HuH-7 (cell line): ENCODE measurements around the gene FAM209B.
"Not testable (repeated sequence)": the region's sequence is repeated elsewhere in the genome, so short reads cannot be mapped to it uniquely, and the experiment has no call there.

Source experiments
- DNase-seq: peaks from one replicate; pipeline ENCODE4 v3.0.0; 2011; ENCODE audit warnings: low spot score

The FAM209B gene

DNA sequence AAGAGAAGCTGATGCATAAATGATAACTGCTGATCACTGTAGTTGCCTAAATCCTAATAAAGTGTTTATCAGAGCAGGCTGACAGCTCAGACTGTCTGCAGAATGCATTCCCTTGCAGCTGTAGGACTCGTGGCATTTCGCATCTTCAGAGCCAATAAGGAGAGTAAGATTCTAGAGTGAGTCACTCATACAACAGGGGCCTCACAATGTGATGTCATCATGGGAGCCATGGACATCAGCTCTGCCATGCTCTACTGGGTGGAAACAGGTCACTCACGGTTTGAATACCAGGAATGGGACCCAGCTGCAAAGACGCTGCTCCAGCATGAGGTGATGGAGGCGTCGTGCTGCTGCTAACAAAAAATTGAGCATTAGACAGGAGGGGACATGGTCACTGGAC lies 7.4 kb downstream of the FAM209B start:
- DNase-seq: no peak

DNA sequence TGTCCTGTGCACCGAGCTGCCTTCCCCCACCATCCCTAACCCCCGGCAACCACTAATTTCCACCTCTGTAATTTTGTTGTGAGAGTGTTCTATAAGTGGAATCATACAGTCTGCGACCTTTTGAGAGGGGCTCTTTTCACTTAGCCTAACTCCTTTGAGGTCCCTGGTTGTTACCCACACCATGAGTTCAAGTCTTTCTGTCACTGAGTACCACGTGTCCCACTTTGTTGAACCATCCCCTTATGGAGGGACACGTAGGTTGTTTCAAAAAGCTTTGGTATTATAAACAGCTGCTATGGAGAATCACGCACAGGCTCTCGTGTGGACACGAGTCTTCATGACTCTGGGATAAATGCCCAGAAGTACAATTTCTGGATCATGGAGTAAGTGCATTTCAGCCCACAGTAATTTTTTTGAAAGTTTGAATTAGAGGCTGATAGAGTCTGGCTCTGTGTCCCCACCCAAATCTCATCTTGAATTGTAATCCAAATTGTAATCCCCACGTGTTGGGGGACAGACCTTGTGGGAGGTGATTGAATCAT lies 9.5 kb downstream of the FAM209B start:
- no peak for DNase-seq

DNA sequence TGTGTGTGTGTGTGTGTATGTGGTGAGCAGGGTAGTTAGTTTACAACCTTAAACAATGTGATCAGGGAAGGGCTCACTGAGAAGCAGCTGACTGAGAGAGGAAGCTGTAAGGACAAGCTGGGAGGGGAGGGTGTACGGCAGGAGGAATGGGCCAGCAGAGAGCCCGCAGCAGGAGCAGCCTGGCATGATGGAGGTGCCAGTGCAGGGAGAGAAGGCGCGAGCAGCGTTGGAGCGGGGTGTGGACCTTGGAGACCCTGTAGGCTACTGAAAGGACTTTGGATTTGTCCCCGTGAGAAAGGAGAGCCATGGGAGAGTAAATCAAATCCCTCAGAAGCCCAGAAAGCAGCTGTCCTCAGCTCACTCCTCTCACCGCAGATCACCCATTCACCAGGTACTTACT lies 18.5 kb downstream of the FAM209B start:
- no peak for DNase-seq

DNA sequence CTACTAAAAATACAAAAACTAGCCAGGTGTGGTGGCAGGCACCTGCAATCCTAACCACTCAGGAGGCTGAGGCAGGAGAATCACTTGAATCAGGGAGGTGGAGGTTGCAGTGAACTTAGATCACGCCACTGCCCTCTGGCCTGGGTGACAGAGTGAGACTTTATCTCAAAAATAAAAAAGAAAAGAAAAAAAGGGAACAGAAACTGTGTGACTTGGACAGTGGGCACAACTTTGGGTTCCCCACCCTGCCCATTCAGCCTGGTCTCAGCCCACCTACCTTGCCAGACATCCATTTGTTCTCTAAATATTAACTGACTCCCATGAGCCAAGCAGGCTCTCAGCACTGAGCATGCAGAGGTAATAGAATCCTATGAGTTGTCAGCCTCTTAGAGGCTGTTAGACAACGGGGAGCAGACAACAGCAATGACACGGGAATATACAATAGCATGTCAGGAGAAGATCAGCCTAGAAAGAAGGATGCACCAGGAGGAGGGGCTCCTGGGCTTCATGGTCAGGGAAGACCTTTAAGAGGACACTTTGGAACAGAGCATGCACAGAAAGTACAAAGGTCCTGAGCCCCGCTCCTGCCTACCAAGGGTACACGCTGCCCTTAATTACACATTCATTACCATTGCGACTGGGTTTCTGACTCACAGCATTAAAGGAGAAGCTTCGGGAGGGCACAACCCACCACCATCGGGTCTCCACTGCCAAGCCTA lies 20.0 kb downstream of the FAM209B start:
- no peak for DNase-seq

DNA sequence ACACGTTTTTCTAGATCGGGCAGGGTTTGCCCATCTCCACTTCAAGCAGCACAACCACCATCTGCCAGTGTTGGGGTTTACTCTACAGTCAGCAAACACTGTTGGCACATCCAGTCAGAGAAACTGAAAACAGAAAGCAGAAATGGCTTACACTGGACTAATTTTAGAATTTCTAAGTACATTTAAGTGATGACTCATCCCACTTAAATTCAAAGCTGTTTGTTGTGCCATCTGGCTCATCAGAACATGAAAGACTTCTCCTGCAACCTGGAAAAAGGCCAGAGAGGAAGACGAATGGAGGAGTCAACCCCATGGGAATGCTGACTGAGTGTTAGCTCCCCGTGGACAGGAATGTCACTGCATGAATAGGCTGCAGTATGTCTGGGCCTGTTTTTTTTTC lies 21.8 kb downstream of the FAM209B start:
- no peak for DNase-seq

DNA sequence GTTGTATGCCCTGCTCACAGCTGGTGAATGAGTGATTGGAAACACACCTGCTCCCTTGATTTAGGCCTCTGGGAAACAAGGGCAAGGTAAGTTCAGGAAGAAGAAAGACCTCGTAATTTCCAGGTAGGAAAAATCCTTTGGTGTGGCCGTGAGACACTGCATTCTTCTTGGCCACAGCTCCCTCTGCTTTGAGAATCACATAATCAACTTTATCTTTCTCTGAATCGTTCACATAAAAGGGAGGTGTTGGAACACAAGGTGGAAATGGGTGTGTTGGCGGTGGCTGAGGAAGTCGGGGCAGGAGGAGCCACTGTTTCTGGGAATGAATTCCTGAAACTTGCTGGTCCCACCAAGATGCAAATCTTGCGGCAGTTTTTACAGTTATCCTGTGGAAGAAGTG lies 25.9 kb downstream of the FAM209B start:
- DNase-seq: no peak

DNA sequence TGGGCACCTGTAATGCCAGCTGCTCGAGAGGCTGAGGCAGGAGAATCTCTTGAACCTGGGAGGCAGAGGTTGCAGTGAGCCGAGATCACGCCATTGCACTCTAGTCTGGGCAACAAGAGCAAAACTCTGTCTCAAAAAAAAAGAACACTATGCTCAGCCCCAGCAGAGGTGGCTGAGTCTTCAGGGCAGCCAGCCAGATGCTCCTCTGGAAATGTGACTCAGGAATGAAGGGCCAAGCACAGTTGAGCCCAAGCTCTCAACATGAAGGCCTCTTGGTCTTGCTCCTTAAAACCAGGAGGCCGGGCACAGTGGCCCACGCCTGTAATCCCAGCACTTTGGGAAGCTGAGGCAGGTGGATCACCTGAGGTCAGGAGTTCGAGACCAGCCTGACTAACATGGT lies 31.5 kb downstream of the FAM209B start:
- DNase-seq: not testable (repeated sequence)

DNA sequence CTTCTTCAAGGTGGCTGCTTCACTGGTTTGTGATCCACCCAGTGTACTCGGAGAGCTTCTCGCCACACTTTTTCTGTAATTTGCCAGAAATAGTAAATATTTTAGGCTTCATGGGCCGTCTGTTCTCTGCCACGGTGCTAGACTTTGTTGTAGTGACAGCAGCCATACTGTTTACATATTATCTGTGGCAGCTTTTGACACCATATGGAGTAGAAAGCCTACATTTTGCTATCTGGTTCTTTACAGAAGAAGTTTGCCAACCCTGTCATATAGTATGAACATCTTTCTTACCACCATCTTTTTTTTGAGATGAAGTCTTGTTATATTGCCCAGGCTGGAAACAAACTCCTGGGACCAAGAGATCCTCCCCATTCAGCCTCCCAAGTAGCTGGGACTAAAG lies 32.5 kb downstream of the FAM209B start:
- DNase-seq: no peak

DNA sequence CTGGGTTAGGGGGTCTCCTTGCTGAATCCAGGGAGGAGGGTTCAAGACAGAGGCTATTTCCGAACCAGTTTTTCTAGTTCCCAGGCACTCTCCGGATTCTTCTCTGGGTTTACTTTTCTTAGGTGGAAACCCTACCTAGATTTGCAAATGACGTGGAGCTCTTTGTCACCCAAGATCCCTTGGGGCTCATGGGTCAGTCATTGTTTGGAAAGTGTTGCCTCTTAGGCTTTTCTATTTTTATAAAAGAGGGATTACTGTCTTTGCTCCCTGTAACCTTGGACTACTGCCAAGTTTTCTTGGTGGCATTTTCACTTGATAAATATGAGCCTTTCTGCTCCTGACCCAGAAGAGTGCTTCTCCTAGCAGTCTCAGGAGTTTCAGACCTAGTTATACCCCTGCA lies 33.6 kb downstream of the FAM209B start:
- no peak for DNase-seq

DNA sequence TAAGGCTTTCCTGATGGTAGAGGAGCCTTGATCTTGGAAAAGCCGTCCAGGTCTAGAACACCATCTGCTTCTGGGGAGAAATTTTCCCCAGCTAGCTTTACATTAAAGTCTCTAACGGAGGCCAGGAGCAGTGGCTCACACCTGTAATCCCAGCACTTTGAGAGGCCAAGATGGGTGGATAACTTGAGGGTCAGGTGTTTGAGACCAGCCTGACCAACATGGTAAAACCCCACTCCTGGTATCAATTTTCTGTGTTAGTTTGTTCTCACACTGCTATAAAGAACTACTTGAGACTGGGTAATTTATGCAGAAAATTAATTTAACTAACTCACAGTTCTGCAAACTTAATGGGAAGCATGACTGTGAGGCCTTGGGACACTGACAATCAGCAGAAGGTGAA lies 37.8 kb downstream of the FAM209B start:
- DNase-seq: no peak

DNA sequence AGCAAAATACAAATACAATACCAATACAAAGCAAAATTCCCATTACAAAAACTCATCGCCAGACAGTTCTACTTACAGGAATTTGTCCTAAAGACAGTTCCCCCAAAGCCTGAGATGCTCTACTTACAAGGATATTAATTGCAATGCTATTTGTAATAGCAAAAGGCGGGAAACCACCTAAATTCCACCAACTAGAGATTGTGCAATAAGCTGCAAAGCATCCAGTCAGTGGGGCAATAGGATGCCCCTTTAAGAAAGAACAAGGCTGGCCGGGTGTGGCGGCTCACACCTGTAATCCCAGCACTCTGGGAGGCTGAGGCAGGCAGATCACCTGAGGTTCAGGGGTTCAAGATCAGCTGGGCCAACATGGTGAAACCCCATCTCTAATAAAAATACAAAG lies 39.1 kb downstream of the FAM209B start:
- no peak for DNase-seq

DNA sequence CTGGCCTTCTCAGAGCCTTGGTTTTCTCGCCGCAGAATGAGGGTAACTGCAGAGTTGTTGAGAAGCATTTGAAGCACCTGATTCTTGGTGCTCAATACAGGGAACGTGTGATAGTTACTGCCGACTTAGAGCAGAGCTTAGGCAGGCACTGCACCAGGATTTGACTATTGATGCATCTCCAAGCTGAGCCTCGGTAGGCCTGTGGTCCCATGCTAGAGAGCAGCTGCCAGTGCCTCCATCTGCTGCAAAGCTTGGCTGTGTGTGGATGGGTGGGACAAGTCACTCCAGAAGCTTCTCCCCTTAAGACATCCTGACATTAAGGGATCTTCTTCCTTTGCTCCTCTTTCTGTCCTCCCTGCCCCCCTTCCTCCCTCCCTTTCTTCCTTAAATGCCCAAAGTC lies 40.9 kb downstream of the FAM209B start:
- no peak for DNase-seq

DNA sequence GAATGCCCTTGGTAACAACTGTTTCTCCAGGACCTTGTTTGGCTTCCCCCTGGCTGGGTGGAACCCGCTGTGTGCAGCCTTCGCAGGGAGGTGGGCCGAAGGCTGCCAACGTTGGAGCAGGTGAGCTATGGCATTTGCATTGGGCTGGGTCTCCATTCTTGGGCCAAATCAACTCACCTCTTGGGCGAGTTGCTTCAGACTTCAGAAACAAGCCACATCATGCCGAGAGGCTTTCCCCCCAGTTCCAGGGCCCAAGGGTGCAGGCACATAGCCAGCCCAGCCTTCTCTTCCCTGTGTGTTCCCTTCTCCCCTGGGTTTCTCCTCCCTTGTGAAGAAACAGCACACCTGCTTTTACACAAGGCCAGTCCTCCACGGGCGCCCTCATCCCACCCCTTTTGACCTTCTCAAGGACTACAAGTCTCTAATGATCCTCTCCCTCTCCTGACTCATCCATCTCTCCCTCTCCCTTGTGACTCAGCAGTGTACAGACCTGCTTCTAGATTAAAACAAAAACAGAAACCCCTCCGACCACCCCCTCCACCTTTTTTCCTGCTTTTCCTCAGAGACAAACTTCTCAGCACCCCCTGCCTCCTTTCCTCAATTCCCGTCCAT lies 41.6 kb downstream of the FAM209B start:
- no peak for DNase-seq

DNA sequence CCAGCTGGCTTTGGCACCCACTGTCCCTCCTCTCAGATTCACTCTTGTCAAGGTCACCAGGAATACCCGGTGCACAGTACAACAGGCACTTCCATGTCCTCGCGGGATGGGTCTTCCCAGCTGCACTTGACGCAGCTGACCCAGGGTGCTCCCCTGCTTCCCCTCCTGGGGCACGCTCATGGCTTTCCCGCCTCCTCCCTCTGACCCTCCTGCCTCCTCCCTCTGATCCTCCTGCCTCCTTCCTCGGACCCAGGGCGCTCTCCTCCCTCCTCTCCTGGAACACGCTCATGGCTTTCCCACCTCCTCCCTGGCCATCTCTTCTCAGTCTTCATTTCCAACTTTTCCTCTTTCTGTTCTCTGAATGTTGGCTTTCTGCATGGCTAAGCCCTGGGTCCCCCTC lies 42.1 kb downstream of the FAM209B start:
- no peak for DNase-seq

DNA sequence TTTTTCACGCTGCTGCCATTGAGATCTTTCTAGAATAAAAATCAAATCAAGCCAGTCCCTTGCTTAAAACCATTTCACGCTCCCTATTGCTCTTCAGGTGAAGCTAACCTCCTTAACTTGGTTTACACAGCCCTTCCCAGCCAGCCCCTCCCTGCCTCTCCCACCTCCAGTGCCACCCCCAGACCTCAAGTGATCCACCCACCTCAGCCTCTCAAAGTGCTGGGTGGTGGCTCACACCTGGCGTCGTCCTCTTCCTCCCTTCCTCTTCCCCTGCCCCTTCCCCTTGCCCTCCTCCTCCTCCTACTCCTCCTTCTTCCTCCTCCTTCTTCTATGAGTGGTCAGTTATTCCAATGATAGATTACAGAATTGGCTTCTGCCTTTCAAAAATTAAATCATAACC lies 42.9 kb downstream of the FAM209B start:
- no peak for DNase-seq

DNA sequence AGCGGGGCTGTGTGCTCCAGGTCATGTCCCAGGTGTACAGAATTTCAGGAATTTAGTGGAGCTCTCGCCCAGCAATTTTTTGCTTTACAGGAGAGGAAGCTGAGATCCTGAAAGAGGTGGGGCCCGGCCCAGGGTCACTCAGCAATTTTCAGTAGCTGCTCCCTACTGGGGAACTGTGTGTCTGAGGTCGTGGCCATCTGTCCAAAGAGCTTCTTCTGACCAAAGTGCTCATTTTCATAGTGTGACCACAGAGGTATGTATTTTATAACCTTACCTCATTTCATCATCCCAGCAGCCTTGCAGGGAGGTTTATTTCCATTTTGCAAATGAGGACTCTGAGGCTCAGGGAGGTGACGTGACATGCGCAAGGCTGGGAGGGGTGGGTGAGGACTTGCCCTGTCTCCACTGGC lies 46.3 kb downstream of the FAM209B start:
- DNase-seq: no peak

DNA sequence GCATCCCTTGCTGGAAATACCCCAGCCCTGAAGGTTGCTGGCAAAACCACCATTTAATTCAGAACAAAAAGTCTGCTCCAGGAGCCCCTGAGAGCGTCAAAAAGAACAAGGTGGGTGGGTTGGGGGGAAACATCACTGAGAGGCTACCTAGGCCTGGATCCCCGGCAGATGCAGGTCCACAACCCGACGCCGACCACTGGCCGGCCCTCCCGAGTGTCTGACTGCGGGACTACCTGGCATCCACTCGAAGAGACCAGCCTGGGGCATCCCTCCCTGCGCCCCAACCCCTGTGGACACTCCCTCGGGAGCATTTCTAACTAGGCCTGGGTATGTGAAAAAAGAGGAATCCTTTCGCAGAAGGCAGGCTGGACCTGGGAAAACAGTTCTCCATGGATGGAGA lies 47.2 kb downstream of the FAM209B start:
- no peak for DNase-seq

DNA sequence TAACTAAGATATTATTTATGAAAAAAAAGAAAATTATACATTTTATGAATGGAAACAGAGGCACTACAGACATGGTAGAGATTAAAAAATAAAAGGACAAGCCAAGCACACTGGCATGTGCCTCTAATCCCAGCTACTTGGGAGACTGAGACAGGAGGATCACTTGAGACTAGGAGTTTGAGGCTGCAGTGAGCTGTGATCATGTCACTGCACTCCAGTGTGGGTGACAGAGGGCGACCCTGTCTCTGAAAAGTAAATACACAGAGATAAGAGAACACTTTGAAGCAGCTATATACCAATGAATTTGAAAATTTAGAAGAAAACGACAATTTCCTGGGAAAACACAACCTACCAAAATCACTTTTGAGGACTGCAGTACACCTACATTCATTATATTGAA lies 48.7 kb downstream of the FAM209B start:
- no peak for DNase-seq

DNA sequence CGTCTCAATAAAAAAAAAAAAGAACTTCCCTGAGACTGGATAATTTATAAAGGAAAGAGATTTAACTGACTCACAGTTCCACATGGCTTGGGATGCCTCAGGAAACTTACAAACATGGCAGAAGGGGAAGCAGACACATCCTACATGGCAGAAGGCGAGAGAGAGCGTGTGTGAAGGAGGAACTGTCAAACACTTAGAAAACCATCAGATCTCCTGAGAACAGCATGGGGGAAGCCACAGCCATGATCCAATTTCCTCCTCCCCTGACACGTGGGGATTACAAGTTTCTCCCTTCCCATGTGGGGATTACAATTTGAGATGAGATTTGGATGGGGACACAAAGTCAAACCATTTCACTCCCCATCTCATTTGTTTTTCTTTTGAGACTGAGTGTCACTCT lies 49.5 kb downstream of the FAM209B start:
- DNase-seq: no peak

DNA sequence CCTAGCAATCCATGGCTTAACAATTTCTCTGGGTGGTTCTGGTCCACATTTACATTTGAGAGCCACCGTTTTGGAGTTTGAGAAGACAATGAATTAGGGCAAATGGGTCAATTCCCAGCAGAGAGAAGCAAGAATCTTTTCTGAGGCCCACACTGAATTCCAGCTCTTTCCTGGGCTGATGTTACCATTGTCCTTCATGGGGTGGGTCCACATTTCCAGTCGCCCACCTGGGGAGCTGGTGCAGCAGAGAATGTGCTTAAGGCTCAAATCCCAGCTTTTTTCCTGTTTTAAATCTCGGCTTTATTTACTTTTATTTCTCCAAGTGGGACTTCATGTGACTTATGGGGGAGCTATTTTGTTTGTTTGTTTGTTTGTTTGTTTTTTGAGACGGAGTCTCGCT lies 51.9 kb downstream of the FAM209B start:
- no peak for DNase-seq
